SW 1271 (cell line): ENCODE measurements around the gene ZW10.
"Not testable (repeated sequence)": the region's sequence is repeated elsewhere in the genome, so short reads cannot be mapped to it uniquely, and the experiment has no call there.

ENCODE experiments used
- DNase-seq, 2 experiments: peaks; one replicate each; lab custom pipeline; 2025; lab: John Stamatoyannopoulos, UW

ZW10 gene, protein sequence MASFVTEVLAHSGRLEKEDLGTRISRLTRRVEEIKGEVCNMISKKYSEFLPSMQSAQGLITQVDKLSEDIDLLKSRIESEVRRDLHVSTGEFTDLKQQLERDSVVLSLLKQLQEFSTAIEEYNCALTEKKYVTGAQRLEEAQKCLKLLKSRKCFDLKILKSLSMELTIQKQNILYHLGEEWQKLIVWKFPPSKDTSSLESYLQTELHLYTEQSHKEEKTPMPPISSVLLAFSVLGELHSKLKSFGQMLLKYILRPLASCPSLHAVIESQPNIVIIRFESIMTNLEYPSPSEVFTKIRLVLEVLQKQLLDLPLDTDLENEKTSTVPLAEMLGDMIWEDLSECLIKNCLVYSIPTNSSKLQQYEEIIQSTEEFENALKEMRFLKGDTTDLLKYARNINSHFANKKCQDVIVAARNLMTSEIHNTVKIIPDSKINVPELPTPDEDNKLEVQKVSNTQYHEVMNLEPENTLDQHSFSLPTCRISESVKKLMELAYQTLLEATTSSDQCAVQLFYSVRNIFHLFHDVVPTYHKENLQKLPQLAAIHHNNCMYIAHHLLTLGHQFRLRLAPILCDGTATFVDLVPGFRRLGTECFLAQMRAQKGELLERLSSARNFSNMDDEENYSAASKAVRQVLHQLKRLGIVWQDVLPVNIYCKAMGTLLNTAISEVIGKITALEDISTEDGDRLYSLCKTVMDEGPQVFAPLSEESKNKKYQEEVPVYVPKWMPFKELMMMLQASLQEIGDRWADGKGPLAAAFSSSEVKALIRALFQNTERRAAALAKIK

DNA sequence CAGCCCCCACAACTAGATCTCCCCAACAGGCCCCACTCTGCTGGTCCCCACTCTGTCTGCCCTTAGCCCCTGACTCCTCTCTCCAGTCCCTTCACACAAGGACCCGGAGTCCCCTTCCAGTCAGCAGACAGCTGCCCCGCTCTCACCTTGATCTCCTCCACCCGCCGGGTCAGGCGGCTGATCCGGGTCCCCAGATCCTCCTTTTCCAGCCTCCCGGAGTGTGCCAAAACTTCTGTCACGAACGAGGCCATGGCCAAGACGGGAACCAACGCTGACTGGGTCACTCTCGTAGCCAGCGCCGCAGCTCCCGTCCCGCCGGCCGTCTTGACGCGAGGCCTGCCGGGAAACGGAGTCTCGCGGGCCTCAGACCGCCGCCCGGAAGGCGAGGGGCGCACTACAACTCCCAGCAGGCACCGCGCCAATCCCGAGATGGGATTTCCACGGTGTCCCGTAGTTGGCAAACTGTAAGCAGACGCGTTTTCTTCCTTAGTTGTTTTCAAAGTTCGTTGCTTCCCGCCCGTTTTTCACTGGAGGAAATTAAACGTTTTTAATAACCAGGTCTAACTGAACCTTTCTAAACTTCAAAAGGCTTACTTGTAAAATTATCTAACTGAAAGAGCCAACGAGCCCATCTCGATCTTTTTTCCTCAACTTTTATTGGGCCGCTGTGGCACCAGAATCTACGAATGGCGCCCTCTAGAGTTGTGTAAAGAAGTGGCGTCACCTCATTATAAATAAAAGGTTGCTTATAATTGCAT is at the start of gene ZW10:
Gene ZW10 (minus strand): TSS at position 277 of the 758 bp plus-strand sequence. CDS start 26 bp downstream, at position 251.
- peak; percentile 66 to 85 for DNase-seq

DNA sequence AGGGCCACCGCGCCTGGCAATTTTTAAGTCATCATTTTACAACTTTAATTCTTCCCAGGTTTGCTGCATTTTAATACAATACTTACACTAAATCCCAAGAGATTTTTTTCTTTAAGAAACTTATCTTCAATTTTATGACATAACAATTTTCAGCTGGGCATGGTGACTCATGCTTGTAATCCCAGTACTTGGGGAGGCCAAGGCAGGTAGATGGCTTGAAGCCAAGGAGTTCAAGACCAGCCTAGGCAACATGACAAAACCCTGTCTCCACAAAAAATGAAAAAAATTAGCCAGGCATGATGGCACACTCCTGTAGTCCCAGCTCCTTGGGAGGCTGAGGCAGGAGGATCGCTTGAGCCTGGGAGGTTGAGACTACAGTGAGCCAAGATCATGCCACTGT is 44.9 kb upstream of the ZW10 start:
- DNase-seq: no peak

DNA sequence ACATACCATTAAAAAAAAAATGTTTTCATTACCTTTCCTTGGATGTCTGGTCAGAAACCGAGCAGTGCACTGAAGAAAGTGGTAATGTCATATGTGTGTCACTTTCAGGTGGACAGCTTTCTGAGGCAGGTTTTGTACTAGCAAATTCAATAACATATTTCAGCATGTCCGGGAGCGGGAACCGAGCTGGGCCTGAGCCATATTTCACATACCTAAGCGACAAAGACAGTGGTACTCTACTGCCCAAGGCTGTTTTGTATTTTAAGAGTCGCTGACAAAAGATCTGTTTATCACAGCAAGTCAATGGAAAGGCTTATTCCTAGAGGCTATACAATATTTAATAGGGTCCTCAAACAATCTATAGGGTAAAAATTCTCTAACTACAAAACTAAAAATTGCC is 44.1 kb upstream of the ZW10 start:
- no peak for DNase-seq

DNA sequence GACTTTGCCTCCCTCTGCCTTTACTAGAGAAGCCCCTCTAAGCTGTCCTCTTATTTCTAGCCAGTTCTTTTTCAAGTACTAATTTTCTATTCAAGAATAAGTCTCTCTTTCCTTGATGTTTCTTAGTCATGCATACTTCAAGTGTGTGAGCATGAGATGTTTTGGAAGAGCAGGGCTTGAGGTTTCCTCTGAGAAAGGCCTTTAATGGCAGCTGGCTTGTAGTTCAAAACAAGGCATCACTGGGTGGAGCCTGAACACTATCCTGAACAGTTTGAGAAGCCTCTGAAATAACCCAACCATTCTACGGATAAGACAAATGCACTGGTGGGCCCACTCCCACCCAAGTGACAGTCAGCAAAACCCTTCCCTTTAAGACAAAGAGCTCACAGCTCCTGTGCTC is 43.7 kb upstream of the ZW10 start:
- DNase-seq: no peak

DNA sequence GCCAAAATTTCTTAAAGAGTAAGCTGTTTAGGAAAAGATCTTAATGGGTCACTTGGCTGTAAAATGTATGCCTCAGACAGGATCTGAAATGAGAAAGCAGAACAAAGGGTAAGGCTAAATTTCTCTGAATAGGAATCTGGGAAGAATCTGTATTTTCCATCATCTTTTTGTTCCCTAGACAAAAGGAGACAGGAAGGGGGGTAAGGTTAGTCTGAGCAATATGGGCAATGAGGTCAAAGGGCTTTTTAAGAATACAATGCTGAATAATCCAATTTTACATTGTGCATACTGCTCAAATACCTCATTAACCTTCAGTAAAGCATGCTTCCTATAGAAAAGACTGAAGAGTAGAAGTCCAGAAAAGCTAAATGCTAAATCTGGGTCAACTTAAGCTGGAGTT is 40.7 kb upstream of the ZW10 start:
- no peak for DNase-seq

DNA sequence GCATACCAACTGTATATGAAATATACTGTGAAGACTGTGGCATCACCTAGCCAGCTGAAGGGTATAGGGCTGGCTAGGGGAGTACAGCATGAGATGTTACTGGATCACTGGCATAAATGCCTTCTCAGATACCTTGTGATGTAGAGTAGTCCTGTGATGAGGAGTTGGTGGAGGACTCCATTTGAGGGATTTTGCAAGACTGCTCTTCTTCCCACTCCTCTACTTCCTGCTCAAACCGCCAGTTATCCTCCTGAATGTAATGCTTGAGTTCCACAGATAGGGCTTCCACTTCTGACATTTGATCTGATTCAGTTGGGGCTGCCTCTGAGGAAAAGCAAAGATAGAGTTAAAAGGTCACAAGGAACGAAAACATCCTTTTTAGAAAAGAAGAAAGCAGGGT is 35.4 kb upstream of the ZW10 start:
- no peak for DNase-seq

DNA sequence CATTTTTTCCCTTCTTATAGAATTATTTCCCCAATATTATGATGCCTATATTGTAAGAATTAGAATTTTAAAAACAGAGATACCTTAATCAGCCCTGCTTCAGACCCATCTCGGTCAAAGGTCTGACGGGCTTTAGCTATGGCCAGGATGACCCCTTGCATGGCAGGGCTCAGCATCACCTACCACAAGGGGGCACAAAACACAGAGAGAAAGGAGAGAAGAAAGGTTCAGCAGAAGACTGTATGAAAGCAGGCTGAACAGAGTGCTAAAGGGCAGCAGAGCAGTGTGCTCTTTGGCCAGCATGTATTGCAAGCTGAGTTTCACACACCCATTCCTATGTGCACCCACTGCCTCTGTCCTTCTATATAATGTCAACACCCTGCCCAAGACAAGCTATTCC is 32.9 kb upstream of the ZW10 start:
- peak in 1 of 2 experiments; percentile 38 for DNase-seq

DNA sequence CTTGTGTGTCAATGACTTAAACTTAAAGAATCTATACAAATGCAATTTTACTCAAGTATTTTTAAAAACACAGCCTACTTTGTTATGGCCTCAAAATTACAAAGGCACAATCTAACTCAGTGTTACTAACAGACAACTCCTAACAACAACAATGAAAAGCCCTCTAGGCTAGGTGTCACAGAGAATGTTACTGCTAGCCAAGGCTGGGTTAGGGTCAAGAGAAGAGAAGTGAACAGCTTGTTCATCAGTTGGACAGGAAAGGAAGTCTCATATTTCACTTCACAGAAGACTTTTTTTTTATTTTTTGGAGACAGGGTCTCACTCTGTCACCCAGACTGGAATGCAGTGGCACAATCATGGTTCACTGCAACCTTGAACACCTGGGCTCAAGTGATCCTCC is 32.1 kb upstream of the ZW10 start:
- DNase-seq: no peak

DNA sequence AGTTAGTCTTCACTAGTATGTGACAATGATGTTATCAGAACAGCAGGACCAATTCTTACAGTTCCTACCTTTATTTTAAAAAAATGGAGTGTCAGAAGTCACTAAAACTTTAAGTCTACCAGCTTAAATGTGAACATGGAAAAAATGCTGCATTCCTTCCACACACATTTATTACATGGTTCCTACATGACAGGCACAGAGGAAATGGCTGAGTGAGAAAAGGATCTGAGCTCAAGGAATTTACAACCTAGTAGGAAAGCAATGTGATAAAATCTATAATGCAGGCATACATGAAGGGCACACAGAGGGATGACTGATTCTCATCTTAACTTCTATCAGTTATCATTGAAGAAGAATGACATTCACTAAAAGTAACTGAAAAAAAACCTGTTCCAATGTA is 29.1 kb upstream of the ZW10 start:
- DNase-seq: no peak

DNA sequence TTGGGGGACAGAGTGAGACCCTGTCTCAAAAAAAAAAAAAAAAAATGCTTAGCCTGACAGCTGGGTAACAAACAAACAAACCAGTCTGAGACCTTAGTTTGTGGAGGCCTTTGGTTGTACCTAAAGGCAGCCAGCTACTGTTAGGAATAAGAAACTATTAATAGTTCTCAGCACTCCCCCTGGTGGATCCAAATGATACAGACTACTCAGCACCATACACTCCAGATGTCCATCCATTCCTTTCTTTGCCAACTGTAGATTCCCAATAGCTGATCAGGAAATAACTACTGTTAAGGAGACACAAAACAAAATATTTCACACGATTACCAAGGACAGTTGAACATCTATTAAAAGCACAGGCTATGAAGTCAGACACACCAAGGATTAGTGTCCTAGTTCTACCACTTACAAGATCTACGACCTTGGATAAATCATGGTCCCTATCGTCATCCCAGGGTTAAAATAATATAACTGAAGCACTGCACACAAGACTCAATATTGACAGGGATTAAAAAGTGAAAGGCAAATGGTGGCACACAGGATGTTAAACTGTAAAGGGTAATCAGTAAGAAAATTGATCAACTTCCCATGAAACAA is 23.3 kb upstream of the ZW10 start:
- DNase-seq: peak in 1 of 2 experiments; percentile 27

DNA sequence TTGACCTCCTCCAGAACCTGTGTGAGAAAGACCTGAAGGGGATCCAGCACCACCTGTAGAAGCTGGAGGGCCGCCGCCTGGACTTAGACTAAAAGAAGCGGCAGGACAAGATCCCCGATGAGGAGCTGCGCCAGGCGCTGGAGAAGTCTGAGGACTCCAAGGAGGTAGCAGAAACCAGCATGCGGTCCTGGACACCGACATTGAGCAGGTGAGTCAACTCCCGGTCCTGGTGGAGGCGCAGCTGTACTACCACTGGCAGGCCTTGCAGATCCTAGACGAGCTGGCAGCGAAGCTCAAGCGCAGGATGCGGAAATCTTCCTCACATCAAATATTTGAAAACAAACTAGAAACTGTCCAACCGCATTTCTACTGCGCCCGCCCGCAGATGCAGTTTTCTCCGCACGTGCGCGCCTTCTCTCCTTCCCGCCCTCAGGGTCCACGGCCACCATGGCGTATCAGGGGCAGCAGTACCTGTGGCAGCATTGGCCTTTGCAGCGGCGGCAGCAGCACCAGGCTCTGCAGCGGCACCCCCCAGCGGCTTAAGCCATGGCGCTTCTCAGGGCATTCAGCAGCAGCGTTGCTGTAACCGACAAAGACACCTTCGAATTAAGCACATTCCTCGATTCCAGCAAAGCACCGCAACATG is 16.3 kb upstream of the ZW10 start:
- DNase-seq: no peak

DNA sequence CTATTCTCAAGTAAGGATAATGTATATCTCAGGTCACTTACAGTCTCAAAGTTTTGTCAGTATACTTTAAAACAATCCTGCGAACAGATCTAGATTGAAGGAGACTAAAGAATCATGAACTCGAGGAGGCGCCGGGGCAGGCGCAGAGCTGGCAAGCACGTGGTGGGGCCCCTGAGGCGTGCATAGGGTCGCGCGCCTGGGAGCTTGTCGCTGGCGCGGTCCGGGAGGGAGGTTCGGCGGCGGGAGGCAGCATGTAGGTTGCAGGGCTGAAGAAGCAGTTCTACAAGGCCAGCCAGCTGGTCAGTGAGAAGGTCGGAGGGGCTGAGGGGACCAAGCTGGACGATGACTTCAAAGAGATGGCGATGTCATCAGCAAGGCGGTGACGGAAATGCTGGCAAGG is 15.5 kb upstream of the ZW10 start:
- not testable (repeated sequence) for DNase-seq

DNA sequence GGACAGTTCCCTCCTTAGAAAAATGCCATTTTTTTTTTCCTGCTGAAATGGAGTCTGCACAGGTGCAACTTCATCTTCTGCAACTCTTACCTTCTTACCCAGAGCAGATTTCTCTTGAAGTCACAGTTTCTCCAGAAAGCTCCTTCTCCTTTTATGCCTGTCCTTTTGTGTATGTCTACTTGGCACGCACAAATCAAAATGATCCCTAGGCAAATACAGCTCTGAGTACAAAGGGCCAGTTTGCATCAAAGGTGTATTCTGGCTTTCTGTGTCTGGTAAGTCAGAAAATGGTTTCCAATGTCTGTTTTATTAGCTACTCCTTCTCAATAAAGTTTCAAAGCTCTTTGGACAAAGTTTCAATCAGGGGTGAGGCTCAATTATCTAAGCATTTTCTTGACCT is 8.6 kb upstream of the ZW10 start:
- DNase-seq: no peak

DNA sequence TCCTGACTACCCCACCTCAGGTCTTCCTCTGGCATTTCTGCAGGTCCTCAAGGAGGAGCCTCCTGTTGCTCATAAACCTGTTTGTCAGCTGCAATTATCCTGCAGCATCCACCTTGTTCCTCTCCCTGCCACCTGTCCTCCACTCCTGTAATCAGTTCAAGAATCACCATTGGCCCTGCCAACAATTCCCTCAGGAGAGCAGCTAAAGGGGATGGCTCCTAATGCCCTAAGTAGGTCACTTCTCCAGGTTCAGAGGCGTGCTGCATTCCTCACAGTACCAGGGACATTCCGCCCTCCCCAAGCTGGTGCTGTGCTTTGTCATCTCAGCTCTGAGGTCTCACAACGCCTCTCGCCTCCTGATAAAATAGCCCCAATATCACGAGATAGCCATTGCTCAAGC is 8.2 kb upstream of the ZW10 start:
- no peak for DNase-seq

DNA sequence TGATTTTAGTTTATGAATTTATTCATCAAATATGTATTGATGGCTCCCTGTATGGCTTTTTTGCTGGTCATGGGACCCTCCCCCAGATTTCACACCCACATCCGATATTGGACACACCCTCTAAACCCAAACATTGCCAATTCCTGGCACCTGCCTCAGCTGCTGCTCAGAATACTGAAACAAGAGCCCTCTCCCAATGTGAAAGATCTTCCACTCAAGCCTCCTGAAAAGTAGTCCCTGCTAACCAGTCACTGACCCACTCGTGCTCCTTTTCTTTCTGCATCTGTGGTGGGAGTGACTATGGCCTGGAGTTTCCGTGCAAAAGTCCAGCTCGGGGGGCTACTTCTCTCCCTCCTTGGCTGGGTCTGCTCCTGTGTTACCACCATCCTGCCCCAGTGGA is 6.0 kb upstream of the ZW10 start, which contains the start of gene CLDN25:
Gene CLDN25 (plus strand): TSS at position 301 of the 400 bp plus-strand sequence. CDS start 0 bp downstream, at position 301.
- DNase-seq: no peak

DNA sequence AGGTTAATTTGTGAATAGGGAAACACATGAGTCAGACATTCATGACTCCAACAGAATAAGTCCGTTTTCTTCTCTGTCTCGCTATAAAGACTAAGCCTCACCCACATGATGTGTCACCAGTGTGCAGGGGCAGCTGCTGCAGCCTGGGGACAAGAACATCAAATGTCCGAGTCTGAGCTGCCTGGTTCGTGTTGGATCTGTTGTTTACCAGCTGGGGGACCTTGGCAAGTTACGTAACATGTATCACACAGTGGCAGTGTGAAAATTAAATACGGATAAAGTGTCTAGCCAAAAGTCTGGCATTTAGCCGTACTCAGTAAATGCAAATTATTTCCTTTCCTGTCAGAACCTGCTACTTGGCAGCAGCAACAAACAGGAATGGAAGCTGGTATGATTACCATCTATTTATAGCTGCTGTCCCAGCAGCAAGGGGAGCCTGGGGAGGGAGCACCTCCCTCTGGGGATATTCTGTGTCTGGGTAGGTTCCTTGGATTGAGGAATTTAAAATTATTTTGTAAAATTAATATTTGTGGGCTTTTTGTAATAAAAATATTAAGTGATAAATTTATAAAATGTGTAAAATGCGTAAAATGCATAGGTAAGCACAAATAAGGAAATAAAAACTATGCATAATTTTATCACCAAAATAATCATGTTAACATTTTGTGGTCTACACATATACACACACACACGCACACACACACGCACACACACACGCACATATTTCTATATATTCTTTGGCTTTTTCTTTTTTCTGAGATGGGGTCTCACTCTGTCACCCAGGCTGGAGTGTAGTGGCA is 4.8 kb upstream of the ZW10 start:
- DNase-seq: no peak

DNA sequence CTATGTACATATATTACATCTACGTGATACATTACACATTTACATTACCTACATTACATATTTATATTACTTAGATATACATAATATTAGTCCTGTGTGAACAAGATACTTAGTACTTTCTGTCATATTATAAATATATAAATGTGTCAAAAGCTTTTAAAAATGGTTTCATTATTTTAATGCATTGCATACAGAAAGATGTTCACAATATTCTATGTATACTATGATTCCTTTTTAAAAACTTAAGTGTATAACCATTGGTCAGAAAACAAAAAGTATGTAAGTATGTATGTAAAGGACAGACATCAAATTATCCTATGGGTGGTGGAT is 647 bp upstream of the ZW10 start:
- no peak for DNase-seq

DNA sequence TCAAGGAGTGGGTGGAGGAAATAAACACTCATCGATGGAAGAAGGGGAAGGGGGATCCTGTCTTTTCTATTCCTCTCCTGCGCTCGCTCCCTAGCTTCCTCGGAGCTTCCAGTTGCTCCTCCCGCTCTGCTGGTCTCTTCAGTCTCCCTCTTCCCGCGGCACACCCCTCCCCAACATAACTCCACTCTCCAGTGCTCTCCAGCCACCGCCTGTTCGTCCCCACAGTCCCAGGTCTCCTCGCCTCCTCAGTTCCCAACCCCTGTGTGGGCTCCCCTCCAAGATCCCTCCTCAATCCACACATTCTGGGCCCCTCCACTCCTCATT is 438 bp downstream of the ZW10 start:
- DNase-seq: no peak

DNA sequence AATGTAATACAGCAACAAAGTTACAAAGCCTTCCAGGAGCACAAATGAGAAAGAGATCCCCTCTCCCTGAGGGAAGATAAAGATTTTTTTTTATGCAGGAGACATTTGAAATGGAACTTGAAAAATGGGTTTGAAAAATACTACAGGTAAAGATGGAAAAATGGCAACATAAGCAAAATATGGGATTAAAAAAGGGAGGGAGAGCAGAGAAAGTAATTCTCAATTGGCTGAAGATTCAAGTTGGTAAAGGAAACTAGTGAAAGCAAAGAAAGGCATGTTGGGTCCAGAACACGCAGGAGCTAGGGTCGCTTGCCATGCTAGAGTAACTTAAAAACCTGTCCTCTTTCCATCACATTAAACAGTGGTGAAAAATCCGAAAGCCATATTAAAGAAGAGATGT is 1.5 kb downstream of the ZW10 start:
- DNase-seq: no peak

DNA sequence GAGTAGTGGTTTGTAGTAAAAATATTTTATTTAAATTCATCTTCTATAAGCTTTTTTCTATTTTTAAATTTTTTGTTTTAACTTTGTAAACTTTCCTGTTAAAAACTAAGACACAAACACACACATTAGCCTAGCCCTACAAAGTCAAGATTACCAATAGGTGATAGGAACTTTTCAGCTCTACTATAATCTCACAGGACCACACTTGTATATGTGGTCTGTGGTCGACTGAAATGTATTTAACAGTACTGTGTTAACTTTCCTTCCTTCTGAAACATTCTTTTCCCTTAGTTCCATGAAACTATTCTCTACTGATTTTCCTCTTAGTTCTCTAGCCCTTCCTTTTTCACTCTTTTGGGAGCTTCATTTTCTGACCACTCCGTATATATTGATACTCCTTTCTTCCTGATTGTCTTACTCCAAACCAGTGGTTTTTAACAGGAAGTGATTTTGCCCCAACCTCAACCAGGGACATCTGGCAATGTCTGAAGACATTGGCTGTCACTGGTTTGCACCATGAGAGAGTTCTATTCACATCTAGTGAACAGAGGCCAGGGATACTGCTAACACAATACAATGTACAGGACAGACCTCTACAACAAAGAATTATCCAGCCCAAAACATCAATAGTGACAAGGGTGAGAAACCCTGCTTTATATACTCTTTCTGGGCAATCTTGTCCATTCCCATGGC is 8.8 kb downstream of the ZW10 start:
- no peak for DNase-seq
